ENCODE data around the gene TNIK.

DNA sequence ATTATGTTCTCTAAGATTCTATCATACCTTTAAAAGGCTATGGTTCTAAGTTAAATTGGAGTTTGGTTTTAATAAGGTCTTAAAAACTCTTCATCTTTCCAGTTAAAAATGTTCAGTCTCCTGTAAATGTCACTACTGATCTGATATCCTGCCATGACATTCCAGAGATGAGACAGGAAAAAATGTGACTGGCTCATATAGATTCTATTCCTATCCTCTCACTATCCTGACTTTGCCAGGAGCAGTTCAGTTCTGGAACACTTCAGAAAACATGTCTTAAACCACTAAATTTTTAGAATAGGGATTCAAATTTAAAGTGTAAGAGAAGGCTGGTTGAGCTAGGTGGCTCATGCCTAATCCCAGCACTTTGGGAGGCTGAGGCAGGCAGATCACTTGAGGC lies 170.9 kb downstream of the TNIK start:
- TF ChIP-seq POLR2A (IDR thresholded peaks at IDR 0.05; ENCODE audit: extremely low read depth, insufficient read length) (no peak), CTCF (IDR thresholded peaks at IDR 0.05; ENCODE audit: low read depth, low read length) (no peak), MYC (IDR thresholded peaks at IDR 0.05; ENCODE audit: low read depth, low read length) (no peak)

Data from NB4 (cell line).